B cell (primary cell): Measurements from ENCODE around the gene MGAT2.

Source experiments
- EZH2 ChIP-seq: IDR thresholded peaks from 2 replicates; pipeline ENCODE4 v1.6.1; 2012; ENCODE audit warnings: borderline replicate concordance, low read depth, mild to moderate bottlenecking, moderate library complexity, low read length; ENCODE audit not compliant: insufficient read depth, poor library complexity, severe bottlenecking
- TF ChIP-seq, protein P1 (sequence below): fragments of 200-600 bp; IDR thresholded peaks from one replicate; pipeline ENCODE4 v1.8.0; 2022; ENCODE audit warnings: antibody characterized with exemption, mild to moderate bottlenecking

- TF ChIP-seq, protein P1, sequence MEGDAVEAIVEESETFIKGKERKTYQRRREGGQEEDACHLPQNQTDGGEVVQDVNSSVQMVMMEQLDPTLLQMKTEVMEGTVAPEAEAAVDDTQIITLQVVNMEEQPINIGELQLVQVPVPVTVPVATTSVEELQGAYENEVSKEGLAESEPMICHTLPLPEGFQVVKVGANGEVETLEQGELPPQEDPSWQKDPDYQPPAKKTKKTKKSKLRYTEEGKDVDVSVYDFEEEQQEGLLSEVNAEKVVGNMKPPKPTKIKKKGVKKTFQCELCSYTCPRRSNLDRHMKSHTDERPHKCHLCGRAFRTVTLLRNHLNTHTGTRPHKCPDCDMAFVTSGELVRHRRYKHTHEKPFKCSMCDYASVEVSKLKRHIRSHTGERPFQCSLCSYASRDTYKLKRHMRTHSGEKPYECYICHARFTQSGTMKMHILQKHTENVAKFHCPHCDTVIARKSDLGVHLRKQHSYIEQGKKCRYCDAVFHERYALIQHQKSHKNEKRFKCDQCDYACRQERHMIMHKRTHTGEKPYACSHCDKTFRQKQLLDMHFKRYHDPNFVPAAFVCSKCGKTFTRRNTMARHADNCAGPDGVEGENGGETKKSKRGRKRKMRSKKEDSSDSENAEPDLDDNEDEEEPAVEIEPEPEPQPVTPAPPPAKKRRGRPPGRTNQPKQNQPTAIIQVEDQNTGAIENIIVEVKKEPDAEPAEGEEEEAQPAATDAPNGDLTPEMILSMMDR, result no peak
- TF ChIP-seq EZH2, result no peak
Measured at GRCh38 chr14:49641697-49642129, 21.1 kb downstream of the MGAT2 start.
